ENCODE data around the gene KIFC3.
A peak's percentile ranks its signal among the peaks of the same experiment; 100 is the strongest.
"Not testable (repeated sequence)": the region's sequence is repeated elsewhere in the genome, so short reads cannot be mapped to it uniquely, and the experiment has no call there.

The KIFC3 gene

DNA sequence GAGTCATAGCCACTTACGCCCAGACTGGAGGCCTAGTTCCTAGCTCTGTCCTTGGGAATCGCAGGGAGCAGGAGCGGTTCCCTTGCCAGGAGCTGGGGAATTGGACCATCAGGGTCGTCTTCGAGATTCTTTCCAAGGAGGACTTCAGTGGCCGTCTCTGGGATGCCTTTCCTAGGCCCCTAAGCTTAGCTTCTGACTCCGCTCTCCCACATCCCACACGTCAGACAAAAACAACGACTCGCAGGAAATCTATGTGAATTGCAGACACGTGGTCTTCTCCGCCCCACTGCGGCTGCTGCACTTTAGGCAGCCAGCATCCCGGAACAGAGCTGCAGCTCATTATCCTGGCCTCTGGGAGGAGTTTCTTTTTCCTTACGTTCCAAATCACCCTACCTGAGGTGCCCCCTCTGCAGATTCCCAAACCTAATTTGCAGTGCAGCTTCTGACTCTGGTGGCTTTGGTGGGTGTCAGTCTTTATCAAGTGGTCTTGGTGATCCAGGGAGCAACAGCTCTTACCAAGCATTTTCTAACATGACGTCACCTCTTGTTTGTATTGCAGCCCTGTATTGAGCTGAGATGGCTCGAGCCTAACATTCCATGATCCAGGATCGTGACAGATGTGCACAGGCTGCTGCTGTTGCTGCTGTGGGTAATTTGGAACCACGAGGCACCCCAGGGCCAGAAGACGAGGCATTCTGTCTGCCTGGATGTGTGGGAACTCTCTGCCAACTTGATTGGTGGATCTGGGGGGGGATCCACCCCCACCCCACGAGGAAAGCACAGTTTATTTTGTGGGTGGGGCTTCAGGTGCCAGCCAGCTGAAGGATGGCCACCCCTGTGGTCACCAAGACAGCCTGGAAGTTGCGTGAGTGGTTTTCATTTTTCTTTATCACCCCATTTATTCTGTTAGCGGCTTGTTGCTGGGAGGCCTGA, 65.6 kb downstream of the KIFC3 start:
- peak; percentile 54 for DNase-seq (ENCODE audit: low read depth)

DNA sequence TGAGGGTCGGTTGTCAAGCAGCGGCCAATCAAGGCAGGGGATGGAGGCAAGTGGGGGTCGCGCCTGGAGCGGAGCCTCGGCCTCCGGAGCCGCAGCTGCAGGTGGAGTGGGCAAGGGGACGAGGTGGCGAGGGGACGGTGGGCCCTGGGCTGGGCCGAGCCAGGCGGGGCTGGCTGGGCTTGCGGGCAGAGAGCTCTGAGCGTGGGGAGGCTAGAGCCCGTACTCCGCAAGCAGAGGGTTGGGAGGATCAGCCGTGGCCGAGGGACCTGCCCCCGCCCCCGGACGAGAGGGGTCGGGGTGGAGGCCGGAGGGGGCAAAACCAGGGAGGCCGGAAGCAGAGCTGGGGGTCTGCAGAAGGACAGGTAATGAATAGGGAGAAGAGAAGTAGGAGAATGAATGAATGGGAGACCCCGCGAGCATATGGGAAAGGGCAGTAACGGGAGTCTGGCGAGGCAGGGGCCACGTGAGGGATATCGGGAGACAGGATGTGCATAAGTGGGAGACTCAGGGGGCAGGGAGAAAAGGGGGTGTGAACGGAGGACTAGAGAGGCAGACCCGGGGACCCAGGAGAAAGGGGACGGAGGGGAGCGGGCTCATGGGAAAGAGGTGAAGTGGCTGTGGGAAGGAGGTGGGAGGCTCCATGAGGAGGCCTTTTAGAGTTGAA, 66.4 kb downstream of the KIFC3 start, which contains the start of gene KATNB1:
KATNB1 (plus strand) TSS at position 16 of the 664 bp plus-strand sequence. CDS start 1,474 bp downstream, outside the sequence.
- DNase-seq (ENCODE audit: low read depth) = no peak

DNA sequence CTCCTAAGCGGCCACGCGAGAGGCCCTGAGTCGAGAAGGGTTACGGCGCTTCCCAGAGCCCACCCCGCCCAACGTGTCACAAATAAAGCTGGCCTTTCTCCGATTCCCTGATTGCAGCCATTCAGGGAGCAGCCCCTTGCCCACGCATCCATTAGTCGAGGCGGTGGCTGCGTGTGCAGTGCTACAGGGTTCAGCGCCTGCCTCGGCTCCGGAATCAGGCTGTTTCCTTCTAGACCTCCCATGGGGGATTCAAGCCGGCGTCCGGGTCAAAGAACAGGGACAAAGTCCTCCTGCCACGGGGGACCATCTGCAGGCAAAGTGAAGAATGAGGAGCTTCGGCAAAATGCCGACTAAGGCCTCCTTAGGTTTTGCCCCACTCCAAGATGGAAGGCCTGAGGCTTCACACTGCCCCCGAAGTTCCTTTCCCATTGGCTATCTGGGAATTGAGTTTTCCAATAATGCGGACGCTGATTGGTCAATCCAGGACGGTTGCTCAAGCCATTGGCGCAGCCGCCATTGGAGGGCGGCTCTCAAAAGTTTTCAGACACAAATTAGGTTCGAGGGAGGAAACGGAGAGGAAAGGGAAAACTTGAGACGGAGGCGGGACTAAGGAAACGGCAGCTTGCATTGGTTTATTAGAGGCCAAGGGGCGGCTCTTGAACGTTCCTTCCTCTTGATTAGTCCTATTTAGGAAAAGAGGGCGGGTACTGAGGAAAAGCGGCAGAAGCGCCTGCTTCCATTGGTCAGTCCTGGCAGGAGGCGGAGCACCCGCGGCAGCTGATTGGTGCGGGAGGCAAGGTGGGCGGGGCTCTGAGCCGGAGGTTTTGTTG, 67.2 kb downstream of the KIFC3 start:
- peak; percentile 100 for DNase-seq (ENCODE audit: low read depth)

DNA sequence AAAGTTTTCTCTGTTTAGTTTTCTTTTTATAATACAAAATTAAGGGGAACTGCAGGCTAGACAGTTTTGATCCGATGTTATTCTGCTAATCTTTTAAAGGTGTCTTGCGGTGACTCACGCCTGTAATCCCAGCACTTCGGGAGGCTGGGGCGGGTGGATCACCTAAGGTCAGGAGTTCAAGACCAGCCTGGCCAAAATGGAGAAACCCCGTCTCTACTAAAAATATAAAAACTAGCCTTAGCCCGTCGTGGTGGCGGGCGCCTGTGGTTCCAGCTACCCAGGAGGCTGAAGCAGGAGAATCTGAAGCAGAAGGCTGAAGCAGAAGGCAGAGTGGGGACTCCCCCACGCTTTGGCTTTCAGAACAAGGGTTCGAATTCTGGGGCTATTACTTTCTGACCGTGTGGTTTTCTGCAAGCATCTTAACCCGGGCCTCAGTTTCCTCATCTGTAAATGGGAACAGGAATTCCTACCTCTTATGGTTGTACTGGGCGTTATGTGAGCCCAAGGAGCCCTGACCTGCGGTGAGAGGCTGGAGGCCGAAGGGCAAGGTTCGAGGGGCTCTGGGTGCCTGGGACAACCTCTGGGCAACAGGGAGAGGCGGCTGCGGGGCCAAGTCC, 67.9 kb downstream of the KIFC3 start:
- DNase-seq (ENCODE audit: low read depth) = no peak

DNA sequence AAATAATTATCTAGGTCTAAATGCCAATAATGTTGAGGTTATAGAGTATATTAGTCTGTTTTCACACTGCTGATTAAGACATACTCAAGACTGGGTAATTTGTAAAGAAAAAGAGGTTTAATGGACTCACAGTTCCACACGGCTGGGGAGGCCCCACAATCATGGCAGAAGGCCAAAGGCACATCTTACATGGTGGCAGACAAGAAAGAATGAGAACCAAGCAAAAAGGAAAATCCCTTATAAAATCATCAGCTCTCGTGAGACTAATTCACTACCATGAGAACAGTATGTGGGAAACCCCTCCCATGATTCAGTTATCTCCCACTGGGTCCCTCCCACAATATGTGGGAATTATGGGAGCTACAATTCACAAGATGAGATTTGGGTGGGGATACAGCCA, 69.6 kb downstream of the KIFC3 start:
- DNase-seq (ENCODE audit: low read depth) = no peak

DNA sequence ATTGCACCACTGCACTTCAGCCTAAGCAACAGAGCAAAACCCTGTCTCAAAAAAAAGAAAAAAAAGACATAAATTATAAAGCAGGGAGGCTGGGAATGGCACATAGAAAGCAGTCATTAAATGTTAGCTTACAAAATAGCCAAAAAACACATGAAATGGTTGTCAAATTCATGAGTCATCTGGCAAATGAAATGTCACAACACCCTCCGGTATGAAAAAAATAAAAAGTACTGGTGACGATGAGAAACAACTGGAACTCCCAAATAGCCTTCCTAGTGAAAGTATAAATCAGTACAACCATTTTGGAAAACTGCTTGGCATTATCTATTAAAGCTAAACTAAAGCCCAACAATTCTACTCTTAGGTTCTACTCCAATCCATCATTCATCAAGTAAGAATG, 70.3 kb downstream of the KIFC3 start:
- DNase-seq (ENCODE audit: low read depth) = no peak

DNA sequence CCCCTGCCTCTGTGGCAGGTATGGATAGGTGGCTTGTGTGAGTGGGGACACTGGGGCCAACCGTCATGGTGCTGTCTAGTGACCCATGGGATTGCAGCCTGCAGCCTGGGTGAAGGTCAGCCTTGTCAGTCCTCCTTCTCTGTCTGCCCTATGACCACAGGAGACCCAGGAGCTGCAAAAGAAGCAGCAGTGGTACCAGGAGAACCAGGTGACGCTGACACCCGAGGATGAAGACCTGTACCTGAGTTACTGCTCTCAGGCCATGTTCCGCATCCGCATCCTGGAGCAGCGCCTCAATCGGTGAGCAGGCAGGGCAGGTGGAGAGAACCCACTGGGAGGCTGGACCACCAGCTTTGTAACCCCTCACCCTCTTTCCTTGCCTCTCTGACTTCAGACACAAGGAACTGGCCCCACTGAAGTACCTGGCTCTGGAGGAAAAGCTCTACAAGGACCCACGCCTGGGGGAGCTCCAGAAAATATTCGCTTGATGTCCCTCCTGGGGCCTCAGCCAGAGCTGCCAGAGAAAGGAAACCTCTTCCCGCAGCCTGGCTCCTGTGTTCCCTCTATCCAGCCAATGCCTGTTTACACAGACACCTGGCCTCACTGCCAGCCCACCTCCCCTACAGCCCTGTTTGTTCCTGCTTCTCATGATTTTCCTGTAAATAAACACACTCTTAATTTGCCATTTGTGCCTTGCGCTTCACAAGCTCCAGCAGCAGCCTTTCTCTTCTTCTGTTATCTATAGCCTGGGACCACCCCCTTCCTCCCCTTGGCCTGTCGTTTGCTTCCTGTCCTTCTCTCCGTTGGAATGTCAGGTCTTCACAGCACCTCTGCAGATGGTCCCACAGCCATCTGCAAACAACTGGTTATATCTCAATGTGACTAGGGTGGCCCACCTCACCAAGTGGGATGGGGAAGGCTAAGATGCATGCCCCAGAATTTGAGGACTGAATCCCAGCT, 71.2 kb downstream of the KIFC3 start:
- DNase-seq (ENCODE audit: low read depth) = no peak

DNA sequence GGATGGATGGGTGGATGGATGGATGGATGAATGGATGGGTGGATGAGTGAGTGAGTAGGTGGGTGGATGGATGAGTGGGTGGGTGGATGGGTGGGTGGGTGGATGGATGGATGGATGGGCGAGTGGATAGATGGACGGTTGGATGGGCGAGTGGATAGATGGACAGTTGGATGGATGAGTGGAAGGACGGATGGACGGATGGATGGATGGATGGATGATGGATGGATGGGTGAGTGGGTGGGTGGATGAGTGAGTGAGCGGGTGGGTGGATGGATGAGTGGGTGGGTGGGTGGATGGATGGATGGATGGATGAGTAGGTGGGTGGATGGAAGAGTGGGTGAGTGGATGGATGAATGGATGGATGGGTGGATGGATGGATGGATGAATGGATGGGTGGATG, 72.4 kb downstream of the KIFC3 start:
- DNase-seq (ENCODE audit: low read depth) = not testable (repeated sequence)

DNA sequence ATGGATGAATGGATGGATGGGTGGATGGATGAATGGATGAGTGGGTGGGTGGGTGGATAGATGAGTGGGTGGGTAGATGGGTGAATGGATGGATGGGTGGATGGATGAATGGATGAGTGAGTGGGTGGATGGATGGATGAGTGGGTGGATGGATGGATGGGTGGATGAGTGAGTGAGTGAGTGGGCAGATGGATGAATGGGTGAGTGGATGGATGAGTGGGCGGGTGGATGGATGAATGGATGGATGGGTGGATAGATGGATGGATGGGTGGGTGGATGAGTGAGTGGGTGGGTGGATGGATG, 73.2 kb downstream of the KIFC3 start:
- DNase-seq (ENCODE audit: low read depth) = no peak

DNA sequence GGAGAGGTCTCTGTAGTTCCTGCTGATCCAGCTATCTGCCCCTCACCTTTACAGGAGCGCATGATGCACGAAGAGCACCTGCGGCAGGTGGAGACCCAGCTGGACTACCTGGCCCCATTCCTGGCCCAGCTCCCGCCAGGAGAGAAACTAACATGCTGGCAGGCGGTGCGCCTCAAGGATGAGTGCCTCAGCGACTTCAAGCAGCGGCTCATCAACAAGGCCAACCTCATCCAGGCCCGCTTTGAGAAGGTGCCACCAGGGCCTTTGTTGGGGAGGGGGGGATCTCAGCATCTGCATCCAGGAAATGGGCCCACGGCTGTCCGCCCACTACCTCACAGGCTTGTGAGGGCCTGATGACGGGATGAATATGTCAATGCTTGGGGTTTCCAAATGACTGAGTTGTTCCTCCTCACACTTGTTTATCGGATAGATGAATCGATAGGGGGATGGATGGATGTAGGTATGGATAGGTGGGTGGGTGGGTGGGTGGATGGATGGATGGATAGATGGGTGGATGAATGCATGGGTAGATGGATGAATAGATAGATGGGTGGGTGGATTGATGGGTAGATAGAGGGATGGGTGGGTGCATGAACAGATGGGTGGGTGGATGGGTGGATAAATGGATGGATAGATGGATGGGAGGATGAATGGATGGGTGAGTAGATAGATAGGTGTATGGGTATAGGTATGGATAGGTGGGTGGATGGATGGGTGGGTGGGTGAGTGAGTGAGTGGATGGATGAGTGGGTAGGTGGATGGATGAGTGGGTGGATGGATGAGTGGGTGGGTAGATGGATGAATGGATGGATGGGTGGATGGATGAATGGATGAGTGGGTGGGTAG, 73.7 kb downstream of the KIFC3 start:
- no peak for DNase-seq (ENCODE audit: low read depth)

DNA sequence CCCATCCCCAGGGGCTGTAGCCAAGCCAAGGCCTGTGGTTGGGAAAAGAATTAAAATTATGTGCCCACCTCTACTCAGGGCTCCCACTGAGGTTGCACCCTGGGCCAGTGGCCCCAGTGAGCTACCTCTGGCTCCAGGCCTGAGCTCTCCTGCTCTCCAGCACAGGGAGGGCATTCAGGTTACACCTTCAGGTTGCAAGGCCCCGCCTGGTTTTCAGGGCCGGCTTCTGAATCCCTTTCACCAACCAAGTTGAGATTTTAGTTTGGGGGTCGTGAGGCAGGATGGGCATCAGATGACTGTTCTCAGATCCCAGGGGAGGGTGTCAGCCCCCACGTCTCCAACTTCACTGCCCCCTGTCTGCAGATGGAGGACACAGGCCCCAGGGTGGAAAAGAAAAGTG, 74.7 kb downstream of the KIFC3 start:
- no peak for DNase-seq (ENCODE audit: low read depth)

DNA sequence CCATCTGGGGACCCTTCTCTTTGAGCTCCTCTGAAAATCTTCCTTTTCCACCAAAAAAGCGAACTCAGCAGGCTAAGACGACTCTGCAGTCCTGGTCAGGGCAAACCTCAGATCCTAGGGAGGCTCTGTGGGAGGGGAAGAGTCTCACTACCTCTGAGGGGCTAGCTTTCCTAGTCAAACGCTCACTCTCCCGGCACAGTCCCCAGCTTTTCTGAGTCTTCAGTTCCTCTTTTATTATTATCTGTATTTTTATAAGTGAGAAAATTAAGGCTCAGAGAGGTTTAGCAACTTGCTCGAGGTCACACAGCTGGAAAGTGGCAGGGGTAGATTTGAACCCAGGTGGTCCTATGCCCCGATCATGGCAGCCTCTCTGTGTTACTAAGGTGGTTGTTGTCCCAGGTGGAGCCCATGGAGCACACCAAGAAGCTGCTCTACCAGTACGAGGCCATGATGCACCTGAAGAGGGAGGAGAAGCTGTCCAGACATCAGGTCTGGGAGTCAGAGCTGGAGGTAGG, 75.8 kb downstream of the KIFC3 start:
- DNase-seq (ENCODE audit: low read depth) = no peak

DNA sequence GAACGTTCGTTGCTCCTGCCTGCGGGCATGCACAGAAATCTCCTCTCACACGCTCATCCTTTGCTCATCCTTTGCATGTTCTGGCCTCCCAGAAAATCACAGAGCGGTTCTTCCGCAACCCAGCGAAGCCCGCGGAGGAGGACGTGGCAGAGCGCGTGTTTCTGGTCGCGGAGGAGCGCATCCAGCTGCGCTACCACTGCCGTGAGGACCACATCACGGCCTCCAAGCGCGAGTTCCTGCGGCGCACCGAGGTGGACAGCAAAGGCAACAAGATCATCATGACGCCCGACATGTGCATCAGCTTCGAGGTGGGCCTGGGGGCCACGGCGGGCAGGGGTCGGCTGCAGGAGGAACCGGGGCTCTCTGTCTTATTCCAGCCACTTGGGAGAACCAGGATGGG, 76.3 kb downstream of the KIFC3 start:
- DNase-seq (ENCODE audit: low read depth) = no peak

DNA sequence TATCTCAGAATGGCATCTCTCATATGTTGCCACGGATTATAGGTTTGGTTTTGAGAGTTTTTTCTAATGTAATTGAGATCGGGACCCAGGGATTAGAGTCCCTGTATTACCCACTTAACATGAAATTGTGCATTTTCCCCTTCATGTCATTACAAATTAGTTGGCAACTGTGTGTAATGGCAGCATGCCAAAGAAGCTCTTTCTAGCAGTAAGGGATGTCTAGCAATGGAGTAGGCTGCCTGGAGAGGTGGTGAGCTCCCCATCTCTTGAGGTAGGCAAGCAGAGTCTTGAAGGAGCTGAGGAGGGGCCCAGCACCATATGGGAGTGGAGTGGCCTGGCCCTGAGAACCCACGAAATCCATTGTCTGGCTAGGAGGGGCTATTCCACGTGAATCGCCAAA, 76.7 kb downstream of the KIFC3 start:
- DNase-seq (ENCODE audit: low read depth) = no peak

DNA sequence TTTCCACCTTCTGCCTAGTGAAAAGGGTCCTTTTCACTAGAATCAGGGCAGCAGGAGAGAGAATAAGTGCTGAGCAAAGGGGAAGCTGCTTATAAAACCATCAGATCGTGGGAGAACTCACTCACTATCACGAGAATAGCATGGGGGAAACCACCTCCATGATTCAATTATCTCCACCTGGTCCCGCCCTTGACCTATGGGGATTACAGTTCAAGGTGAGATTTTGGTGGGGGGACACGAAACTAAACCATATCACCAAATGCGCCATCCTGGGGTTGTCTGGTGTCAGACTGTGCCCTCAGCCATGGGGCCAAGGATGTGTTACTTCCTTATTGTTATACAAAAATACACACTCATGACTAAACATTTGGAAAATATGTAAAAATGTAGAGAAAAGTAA, 77.1 kb downstream of the KIFC3 start:
- no peak for DNase-seq (ENCODE audit: low read depth)

DNA sequence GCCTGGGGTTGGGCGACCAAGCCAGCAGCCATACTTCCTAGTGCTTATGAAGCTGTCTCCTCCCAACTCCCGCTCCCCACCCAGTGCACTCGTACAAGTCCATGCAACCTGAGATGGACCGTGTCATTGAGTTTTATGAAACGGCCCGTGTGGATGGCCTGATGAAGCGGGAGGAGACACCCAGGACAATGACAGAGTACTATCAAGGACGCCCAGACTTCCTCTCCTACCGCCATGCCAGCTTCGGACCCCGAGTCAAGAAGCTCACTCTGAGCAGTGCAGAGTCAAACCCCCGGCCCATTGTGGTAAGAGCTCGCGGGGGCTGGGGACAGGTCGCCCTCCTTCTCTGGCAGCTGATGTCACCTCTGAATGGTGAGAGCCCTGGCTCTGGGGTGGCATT, 77.8 kb downstream of the KIFC3 start:
- DNase-seq (ENCODE audit: low read depth) = no peak

DNA sequence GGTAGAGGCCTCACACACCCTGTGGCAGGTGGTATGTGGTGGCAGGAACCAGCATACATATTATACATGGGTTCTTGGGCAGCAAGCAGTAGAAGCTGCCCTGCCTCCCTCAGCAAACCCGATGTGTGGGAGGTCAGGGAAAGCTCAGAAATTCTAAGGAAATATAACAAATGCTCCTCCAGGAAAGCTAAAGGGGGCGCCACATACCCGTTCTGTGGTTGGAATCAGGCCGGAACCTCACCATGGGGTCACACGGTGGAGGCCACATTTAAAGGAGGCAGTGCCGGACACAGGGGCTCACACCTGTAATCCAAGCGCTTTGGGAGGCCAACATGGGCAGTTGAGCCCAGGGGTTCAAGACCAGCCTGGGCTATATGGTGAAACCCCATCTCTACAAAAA, 79.1 kb downstream of the KIFC3 start:
- no peak for DNase-seq (ENCODE audit: low read depth)

DNA sequence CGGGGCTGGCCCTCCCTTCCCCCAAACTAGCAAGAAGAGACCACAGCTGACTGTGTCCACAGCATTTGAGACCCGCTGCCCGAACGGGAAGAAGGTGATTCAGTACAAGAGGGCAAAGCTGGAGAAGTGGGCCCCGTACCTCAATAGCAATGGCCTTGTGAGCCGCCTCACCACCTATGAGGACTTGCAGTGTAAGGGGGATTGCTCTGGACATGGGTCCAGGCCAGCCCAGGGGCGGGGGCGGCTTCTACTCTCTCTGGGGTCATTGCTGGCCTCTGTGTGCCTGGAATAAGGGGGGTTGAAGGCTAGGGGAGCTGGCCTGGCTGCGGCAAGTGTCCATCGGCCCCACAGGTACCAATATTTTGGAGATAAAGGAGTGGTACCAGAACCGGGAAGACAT, 79.6 kb downstream of the KIFC3 start:
- DNase-seq (ENCODE audit: low read depth) = no peak

DNA sequence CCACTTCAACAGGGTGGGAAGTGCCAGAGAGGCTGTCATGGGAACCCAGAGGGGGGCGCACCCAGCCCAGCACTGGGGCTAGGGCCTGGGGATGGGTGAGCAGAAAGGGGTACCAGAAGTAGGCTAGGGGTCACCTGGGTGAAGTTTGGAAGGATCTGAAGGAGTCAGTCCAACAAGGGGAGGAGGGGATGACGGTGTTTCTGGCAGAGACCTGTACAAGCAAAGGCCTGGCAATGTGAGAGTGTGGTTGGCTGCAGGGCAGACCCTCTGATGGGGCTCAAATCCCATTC, 80.1 kb downstream of the KIFC3 start:
- no peak for DNase-seq (ENCODE audit: low read depth)
